PC-3 (cell line): ENCODE results near the gene ACO2. TPM values are rescaled to one million over a fixed set of nuclear protein-coding genes. Genes with fewer than 3 reads are reported as not detected.

Source experiments
- ATAC-seq: fragments of 200-7000 bp; cut with Tn5 transposase; 2 replicates; pipeline ENCODE4 v1.9.1; 2020; ENCODE audit warnings: mild to moderate bottlenecking, moderate library complexity
- BruUV-seq: library from RNA; stranded (reverse); fragments of 400-500 nt; replicated peaks from 2 replicates; lab custom pipeline; 2021; lab: Mats Ljungman, UMichigan
- CTCF ChIA-PET: fragments of 300-600 bp; sonication (Branson Sonifier 250); formaldehyde crosslinking; loops from one replicate; lab custom pipeline; 2022; ENCODE audit warnings: antibody characterized with exemption; lab: Charles Lee
- POLR2A ChIA-PET: fragments of 300-600 bp; sonication (Branson Sonifier 250); formaldehyde crosslinking; loops from one replicate; lab custom pipeline; 2022; ENCODE audit warnings: antibody characterized with exemption; ENCODE audit not compliant: unreplicated experiment; lab: Charles Lee
- DNase-seq: peaks from one replicate; pipeline ENCODE4 v3.0.0-alpha.2; 2015
- H2AFZ ChIP-seq: fragments of 300-600 bp; sonication (generic); 2 replicates; pipeline ENCODE4 v1.6.0; 2016; ENCODE audit warnings: antibody characterized with exemption, low read length
- H3F3A ChIP-seq: fragments of 300-600 bp; sonication (generic); one replicate; pipeline ENCODE4 v1.6.0; 2017; ENCODE audit warnings: antibody characterized with exemption, low read length, control low read depth, mild to moderate bottlenecking; ENCODE audit not compliant: unreplicated experiment
- H3K27ac ChIP-seq: fragments of 300-600 bp; sonication (generic); 2 replicates; pipeline ENCODE4 v1.5.1; 2016; ENCODE audit warnings: mild to moderate bottlenecking, low read length
- H3K27me3 ChIP-seq: fragments of 300-600 bp; sonication (generic); 2 replicates; pipeline ENCODE4 v1.6.1; 2016; ENCODE audit warnings: low read length, mixed read lengths
- H3K36me3 ChIP-seq: fragments of 300-600 bp; sonication (generic); 2 replicates; pipeline ENCODE4 v1.6.1; 2016; ENCODE audit warnings: low read depth, mixed run types, low read length, mixed read lengths
- H3K4me1 ChIP-seq: fragments of 300-600 bp; sonication (generic); 2 replicates; pipeline ENCODE4 v1.5.1; 2016; ENCODE audit warnings: low read length; ENCODE audit not compliant: insufficient read depth
- H3K4me2 ChIP-seq: fragments of 300-600 bp; sonication (generic); 2 replicates; pipeline ENCODE4 v1.6.0; 2016; ENCODE audit warnings: low read length
- H3K4me3 ChIP-seq: fragments of 300-600 bp; sonication (generic); 2 replicates; pipeline ENCODE4 v1.5.1; 2016; ENCODE audit warnings: mild to moderate bottlenecking, low read length, mixed read lengths
- H3K79me2 ChIP-seq: fragments of 300-600 bp; sonication (generic); 2 replicates; pipeline ENCODE4 v1.6.1; 2017; ENCODE audit warnings: low read length, mixed read lengths
- H3K9ac ChIP-seq: fragments of 300-600 bp; sonication (generic); 2 replicates; pipeline ENCODE4 v1.6.0; 2016; ENCODE audit warnings: mild to moderate bottlenecking, low read length
- H3K9me2 ChIP-seq: fragments of 300-600 bp; sonication (generic); replicated peaks from 2 replicates; pipeline ENCODE4 v1.6.1; 2016; ENCODE audit warnings: mixed run types, low read length, mixed read lengths
- H3K9me3 ChIP-seq: fragments of 300-600 bp; sonication (generic); 2 replicates; pipeline ENCODE4 v1.6.1; 2016; ENCODE audit warnings: low read length, mixed read lengths
- H4K20me1 ChIP-seq: fragments of 300-600 bp; sonication (generic); 2 replicates; pipeline ENCODE4 v1.6.1; 2016; ENCODE audit warnings: low read length, mixed read lengths
- CTCF ChIP-seq: fragments of 300-600 bp; sonication (generic); conservative IDR thresholded peaks from 2 replicates; pipeline ENCODE4 v1.5.1; 2017; ENCODE audit warnings: antibody characterized with exemption, low read depth, mild to moderate bottlenecking, low read length
- EZH2 ChIP-seq: fragments of 300-600 bp; sonication (generic); IDR thresholded peaks from one replicate; pipeline ENCODE4 v1.6.1; 2017; ENCODE audit warnings: antibody characterized with exemption, mild to moderate bottlenecking, low read length; ENCODE audit not compliant: unreplicated experiment
- EZH2phosphoT487 ChIP-seq: fragments of 300-600 bp; sonication (generic); IDR thresholded peaks from 2 replicates; pipeline ENCODE4 v1.6.1; 2018; ENCODE audit warnings: mild to moderate bottlenecking, antibody characterized with exemption, low read length, borderline replicate concordance
- intact Hi-C: fragments of 100-400 bp; cut with micrococcal nuclease; formaldehyde crosslinking; loops from 2 replicates; pipeline ENCODE4 v1.9.0; 2023
- total RNA-seq: library from RNA; depleted of rRNA; stranded (reverse); fragments of >200 nt; gene quantifications from 2 replicates; pipeline ENCODE4 v1.2.3, GENCODE V29; 2014

Gene ACO2
- total RNA-seq, 1 experiment from 2014 or later: 130 TPM

GRCh38 chr22:41498303-41498835 is 29.5 kb downstream of the ACO2 start:
- TF ChIP-seq EZH2: no peak
- no peak for TF ChIP-seq CTCF
- no peak for TF ChIP-seq EZH2phosphoT487
- H3K36me3 ChIP-seq: no peaks in the 10 kb centered on the region; the same call in 1 of the 2 replicates
- no peak overlapping the region for H3K27ac ChIP-seq
- intact Hi-C loops: no loop called here
- H3K27me3 ChIP-seq: no peaks in the 10 kb centered on the region
- H3K9me2 ChIP-seq: no peaks in the 10 kb centered on the region
- no peaks in the 10 kb centered on the region for H3K4me1 ChIP-seq
- DNase-seq: no peak
- ChIA-PET CTCF (no interaction called here), POLR2A (no interaction called here)
- H3K9ac ChIP-seq: no peak overlapping the region
- peaks cover 39% of the 10 kb centered on the region for H3K79me2 ChIP-seq
- ATAC-seq: no peak
- no peak overlapping the region for H3K4me2 ChIP-seq
- H4K20me1 ChIP-seq: no peaks in the 10 kb centered on the region
- H3K4me3 ChIP-seq: no peak overlapping the region
- H3F3A ChIP-seq: no peaks in the 10 kb centered on the region
- BruUV-seq: no TSS peak
- no peak overlapping the region for H2AFZ ChIP-seq
- H3K9me3 ChIP-seq: no peaks in the 10 kb centered on the region

DNA sequence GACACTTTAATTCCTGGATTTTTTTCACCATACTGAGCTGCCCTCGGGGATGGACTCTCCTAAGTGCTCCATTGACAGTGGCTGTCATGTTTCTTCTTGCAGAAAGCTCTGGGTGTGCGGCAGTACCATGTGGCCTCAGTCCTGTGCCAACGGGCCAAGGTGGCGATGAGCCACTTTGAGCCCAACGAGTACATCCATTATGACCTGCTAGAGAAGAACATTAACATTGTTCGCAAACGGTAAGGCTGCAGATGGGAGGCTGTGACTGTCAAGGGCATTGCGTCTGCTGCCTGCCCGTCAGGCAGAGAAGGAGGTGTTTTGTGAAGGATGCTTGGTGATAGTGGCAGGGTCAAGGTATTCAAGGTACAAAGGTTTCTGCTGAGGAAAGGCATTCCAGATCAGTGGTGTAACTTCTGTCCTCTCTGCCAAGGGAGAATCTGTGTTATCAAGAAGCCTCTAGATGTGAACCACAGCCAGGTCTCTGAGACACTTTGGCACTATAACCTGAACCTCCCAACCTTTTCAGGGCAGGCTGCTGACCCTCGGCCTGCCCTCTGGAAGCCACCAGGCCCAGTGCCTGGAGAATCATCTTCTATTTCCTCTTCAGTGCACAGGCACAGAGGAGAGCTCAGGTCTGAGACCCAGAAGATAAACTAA is 30.8 kb downstream of the ACO2 start:
- H3F3A ChIP-seq: no peaks in the 10 kb centered on the region
- H2AFZ ChIP-seq: no peak overlapping the region
- ChIA-PET POLR2A (no interaction called here), CTCF (interaction anchor here (0.5 kb wide), 1 partner anchor 894 kb away, joined by 3 read pairs; no protein-coding TSS in a partner anchor)
- ATAC-seq (no peak), DNase-seq (no peak)
- H4K20me1 ChIP-seq: no peaks in the 10 kb centered on the region
- peaks cover 29% of the 10 kb centered on the region; the same call in 1 of the 2 replicates for H3K79me2 ChIP-seq
- BruUV-seq: no TSS peak
- no peak overlapping the region for H3K4me3 ChIP-seq
- H3K9ac ChIP-seq: no peak overlapping the region
- no peak overlapping the region for H3K4me2 ChIP-seq
- H3K27ac ChIP-seq: no peak overlapping the region
- no peaks in the 10 kb centered on the region for H3K27me3 ChIP-seq
- no peaks in the 10 kb centered on the region for H3K9me2 ChIP-seq
- no peaks in the 10 kb centered on the region; the same call in 1 of the 2 replicates for H3K36me3 ChIP-seq
- no peaks in the 10 kb centered on the region for H3K9me3 ChIP-seq
- intact Hi-C loops: no loop called here
- no peaks in the 10 kb centered on the region for H3K4me1 ChIP-seq
- TF ChIP-seq EZH2: no peak
- TF ChIP-seq EZH2phosphoT487: no peak
- no peak for TF ChIP-seq CTCF

DNA sequence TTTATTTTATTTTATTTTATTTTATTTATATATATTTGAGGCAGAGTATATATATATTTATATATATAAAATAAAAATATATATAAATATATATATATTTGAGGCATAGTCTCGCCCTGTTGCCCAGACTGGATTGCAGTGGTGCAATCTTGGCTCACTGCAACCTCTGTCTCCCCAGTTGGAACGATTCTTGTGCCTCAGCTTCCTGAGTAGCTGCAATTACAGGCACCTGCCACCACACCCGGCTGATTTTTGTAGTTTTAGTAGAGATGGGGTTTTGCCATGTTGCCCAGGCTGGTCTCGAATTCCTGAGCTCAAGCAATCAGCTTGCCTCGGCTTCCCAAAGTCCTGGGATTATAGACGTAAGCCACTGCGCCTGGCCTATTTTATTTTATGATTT is 31.4 kb downstream of the ACO2 start:
- no peaks in the 10 kb centered on the region for H3K9me3 ChIP-seq
- H2AFZ ChIP-seq: no peak overlapping the region
- H3K4me1 ChIP-seq: no peaks in the 10 kb centered on the region
- ChIA-PET POLR2A (no interaction called here), CTCF (no interaction called here)
- H3K27me3 ChIP-seq: no peaks in the 10 kb centered on the region
- no peaks in the 10 kb centered on the region for H4K20me1 ChIP-seq
- no peak overlapping the region for H3K9ac ChIP-seq
- H3K36me3 ChIP-seq: no peaks in the 10 kb centered on the region; the same call in 1 of the 2 replicates
- no peak overlapping the region for H3K4me2 ChIP-seq
- no peak overlapping the region for H3K4me3 ChIP-seq
- TF ChIP-seq CTCF (no peak), EZH2phosphoT487 (no peak), EZH2 (no peak)
- H3K9me2 ChIP-seq: no peaks in the 10 kb centered on the region
- DNase-seq (no peak), ATAC-seq (no peak)
- no TSS peak for BruUV-seq
- intact Hi-C loops: no loop called here
- H3F3A ChIP-seq: no peaks in the 10 kb centered on the region
- H3K79me2 ChIP-seq: peaks cover 24% of the 10 kb centered on the region; the same call in 1 of the 2 replicates
- H3K27ac ChIP-seq: no peak overlapping the region
